DMS79 (cell line): ENCODE measurements around the gene CACNA1A.
"Not testable (repeated sequence)": the region's sequence is repeated elsewhere in the genome, so short reads cannot be mapped to it uniquely, and the experiment has no call there.

Source experiments
- DNase-seq: peaks from one replicate; lab custom pipeline; 2025; lab: John Stamatoyannopoulos, UW

CACNA1A gene

GRCh38 chr19:13363954-13364353, 142.3 kb downstream of the CACNA1A start:
- no peak for DNase-seq

- DNase-seq = no peak
These were observed 143.0 kb downstream of the CACNA1A start for GRCh38 chr19:13363245-13363644.

- no peak for DNase-seq
These were observed 143.6 kb downstream of the CACNA1A start for GRCh38 chr19:13362668-13363067.

GRCh38 chr19:13361726-13362125, 144.6 kb downstream of the CACNA1A start:
- not testable (repeated sequence) for DNase-seq

- DNase-seq = no peak
These were observed 149.5 kb downstream of the CACNA1A start for GRCh38 chr19:13356686-13357280.

GRCh38 chr19:13356185-13356584, 150.1 kb downstream of the CACNA1A start:
- no peak for DNase-seq

GRCh38 chr19:13355356-13355755, 150.9 kb downstream of the CACNA1A start:
- DNase-seq = no peak

- DNase-seq = no peak
These were observed 152.7 kb downstream of the CACNA1A start for GRCh38 chr19:13353625-13354024.

- no peak for DNase-seq
These were observed 155.5 kb downstream of the CACNA1A start for GRCh38 chr19:13350759-13351158.

- DNase-seq = no peak
These were observed 156.2 kb downstream of the CACNA1A start for GRCh38 chr19:13350072-13350471.

GRCh38 chr19:13347367-13347766, 158.9 kb downstream of the CACNA1A start:
- no peak for DNase-seq

GRCh38 chr19:13343514-13343913, 162.8 kb downstream of the CACNA1A start:
- no peak for DNase-seq

GRCh38 chr19:13342672-13343071, 163.6 kb downstream of the CACNA1A start:
- DNase-seq = no peak

GRCh38 chr19:13339869-13340268, 166.4 kb downstream of the CACNA1A start:
- no peak for DNase-seq

- no peak for DNase-seq
These were observed 169.1 kb downstream of the CACNA1A start for GRCh38 chr19:13337181-13337580.

GRCh38 chr19:13334801-13335481, 171.3 kb downstream of the CACNA1A start:
- no peak for DNase-seq

GRCh38 chr19:13330285-13330684, 176.0 kb downstream of the CACNA1A start:
- no peak for DNase-seq

GRCh38 chr19:13329766-13330165, 176.5 kb downstream of the CACNA1A start:
- no peak for DNase-seq

- no peak for DNase-seq
These were observed 178.0 kb downstream of the CACNA1A start for GRCh38 chr19:13328241-13328640.

- DNase-seq = no peak
These were observed 186.8 kb downstream of the CACNA1A start for GRCh38 chr19:13319526-13319925.

GRCh38 chr19:13318190-13318589, 188.1 kb downstream of the CACNA1A start:
- DNase-seq = no peak

GRCh38 chr19:13315495-13315894, 190.8 kb downstream of the CACNA1A start:
- no peak for DNase-seq

GRCh38 chr19:13314761-13315160, 191.5 kb downstream of the CACNA1A start:
- no peak for DNase-seq

GRCh38 chr19:13313875-13314274, 192.4 kb downstream of the CACNA1A start:
- DNase-seq = no peak
